ENCODE measurements around the gene SLC7A7.

- TF ChIP-seq POLR2A (IDR thresholded peaks at IDR 0.05) (no peak), CTCF (IDR thresholded peaks at IDR 0.05) (no peak)
Observed at GRCh38 chr14:22822016-22822570, 6.9 kb upstream of the SLC7A7 start.

All from right lobe of liver (tissue), 4 donors.